ENCODE measurements around the gene PTPRM. TPM values are rescaled to one million over a fixed set of nuclear protein-coding genes. Genes with fewer than 3 reads are reported as not detected.

The PTPRM gene
- total RNA-seq, 1 donor from 2014 or later = 63.2 TPM

DNA sequence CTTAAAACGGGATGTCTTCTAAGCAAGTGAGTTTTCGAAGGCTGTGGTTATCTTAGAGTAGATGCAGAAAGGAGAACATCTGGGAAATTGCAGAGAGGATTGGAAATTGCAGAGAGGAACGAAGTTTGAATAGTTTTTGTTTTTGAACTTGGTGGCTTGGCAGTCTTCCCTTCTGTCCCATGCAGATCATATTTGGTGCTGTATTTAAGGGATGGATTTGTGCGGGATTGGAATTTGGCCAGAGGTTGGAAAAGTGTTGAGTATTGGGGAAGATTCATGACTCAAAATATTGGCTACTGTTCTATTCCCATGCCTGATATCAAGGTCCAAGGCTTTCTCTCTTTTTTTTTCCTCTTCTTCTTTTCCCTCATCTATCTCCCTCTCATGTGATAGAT lies 18.2 kb downstream of the PTPRM start:
- H3K4me3 ChIP-seq (ENCODE audit: low read depth, low read length) = no peak overlapping the region
- TF ChIP-seq, protein P1, sequence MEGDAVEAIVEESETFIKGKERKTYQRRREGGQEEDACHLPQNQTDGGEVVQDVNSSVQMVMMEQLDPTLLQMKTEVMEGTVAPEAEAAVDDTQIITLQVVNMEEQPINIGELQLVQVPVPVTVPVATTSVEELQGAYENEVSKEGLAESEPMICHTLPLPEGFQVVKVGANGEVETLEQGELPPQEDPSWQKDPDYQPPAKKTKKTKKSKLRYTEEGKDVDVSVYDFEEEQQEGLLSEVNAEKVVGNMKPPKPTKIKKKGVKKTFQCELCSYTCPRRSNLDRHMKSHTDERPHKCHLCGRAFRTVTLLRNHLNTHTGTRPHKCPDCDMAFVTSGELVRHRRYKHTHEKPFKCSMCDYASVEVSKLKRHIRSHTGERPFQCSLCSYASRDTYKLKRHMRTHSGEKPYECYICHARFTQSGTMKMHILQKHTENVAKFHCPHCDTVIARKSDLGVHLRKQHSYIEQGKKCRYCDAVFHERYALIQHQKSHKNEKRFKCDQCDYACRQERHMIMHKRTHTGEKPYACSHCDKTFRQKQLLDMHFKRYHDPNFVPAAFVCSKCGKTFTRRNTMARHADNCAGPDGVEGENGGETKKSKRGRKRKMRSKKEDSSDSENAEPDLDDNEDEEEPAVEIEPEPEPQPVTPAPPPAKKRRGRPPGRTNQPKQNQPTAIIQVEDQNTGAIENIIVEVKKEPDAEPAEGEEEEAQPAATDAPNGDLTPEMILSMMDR (conservative IDR thresholded peaks at IDR 0.05; ENCODE audit: low read depth, low read length) = no peak
- no peak for DNase-seq (ENCODE audit: low read depth)

GRCh38 chr18:7586379-7586778 lies 19.3 kb downstream of the PTPRM start:
- DNase-seq (ENCODE audit: low read depth) = no peak
- H3K4me3 ChIP-seq (ENCODE audit: low read depth, low read length) = no peak overlapping the region
- TF ChIP-seq, protein P1 (conservative IDR thresholded peaks at IDR 0.05; ENCODE audit: low read depth, low read length) = no peak

GRCh38 chr18:7590826-7591560 lies 23.9 kb downstream of the PTPRM start:
- TF ChIP-seq, protein P1 (conservative IDR thresholded peaks at IDR 0.05; ENCODE audit: low read depth, low read length) = no peak
- DNase-seq (ENCODE audit: low read depth) = no peak
- H3K4me3 ChIP-seq (ENCODE audit: low read depth, low read length) = no peak overlapping the region

- DNase-seq (ENCODE audit: low read depth) = no peak
- TF ChIP-seq, protein P1 (conservative IDR thresholded peaks at IDR 0.05; ENCODE audit: low read depth, low read length) = peak; percentile 59
- peak overlapping the region; percentile 10 for H3K4me3 ChIP-seq (ENCODE audit: low read depth, low read length)
These were observed 25.4 kb downstream of the PTPRM start for GRCh38 chr18:7592305-7593071.

GRCh38 chr18:7593218-7593819 lies 26.2 kb downstream of the PTPRM start:
- TF ChIP-seq, protein P1 (conservative IDR thresholded peaks at IDR 0.05; ENCODE audit: low read depth, low read length) = no peak
- H3K4me3 ChIP-seq (ENCODE audit: low read depth, low read length) = no peak overlapping the region
- no peak for DNase-seq (ENCODE audit: low read depth)

- TF ChIP-seq, protein P1 (conservative IDR thresholded peaks at IDR 0.05; ENCODE audit: low read depth, low read length) = no peak
- H3K4me3 ChIP-seq (ENCODE audit: low read depth, low read length) = no peak overlapping the region
- no peak for DNase-seq (ENCODE audit: low read depth)
These were observed 29.0 kb downstream of the PTPRM start for GRCh38 chr18:7596147-7596546.
